Neural progenitor cell (in vitro differentiated cells): ENCODE data around the gene INPP4B.

Experiments
- CTCF ChIP-seq: fragments of 200-600 bp; sonication (generic); IDR thresholded peaks from 2 replicates; pipeline ENCODE4 v1.5.1; 2017; ENCODE audit warnings: antibody characterized with exemption, mild to moderate bottlenecking
- EZH2 ChIP-seq: fragments of 200-600 bp; sonication (generic); IDR thresholded peaks from 2 replicates; pipeline ENCODE4 v1.6.1; 2017; ENCODE audit warnings: antibody characterized with exemption, mild to moderate bottlenecking, moderate library complexity

- no peak for TF ChIP-seq CTCF
- no peak for TF ChIP-seq EZH2
Measured at GRCh38 chr4:142085513-142086292, 760.4 kb downstream of the INPP4B start.
